NCI-H526 treated with DMSO at 0.1 percent for 48 hours (cell line): ENCODE measurements around the gene HHIP.

Source experiments
- DNase-seq: peaks from one replicate; lab custom pipeline; 2025; lab: John Stamatoyannopoulos, UW

Gene HHIP

DNA sequence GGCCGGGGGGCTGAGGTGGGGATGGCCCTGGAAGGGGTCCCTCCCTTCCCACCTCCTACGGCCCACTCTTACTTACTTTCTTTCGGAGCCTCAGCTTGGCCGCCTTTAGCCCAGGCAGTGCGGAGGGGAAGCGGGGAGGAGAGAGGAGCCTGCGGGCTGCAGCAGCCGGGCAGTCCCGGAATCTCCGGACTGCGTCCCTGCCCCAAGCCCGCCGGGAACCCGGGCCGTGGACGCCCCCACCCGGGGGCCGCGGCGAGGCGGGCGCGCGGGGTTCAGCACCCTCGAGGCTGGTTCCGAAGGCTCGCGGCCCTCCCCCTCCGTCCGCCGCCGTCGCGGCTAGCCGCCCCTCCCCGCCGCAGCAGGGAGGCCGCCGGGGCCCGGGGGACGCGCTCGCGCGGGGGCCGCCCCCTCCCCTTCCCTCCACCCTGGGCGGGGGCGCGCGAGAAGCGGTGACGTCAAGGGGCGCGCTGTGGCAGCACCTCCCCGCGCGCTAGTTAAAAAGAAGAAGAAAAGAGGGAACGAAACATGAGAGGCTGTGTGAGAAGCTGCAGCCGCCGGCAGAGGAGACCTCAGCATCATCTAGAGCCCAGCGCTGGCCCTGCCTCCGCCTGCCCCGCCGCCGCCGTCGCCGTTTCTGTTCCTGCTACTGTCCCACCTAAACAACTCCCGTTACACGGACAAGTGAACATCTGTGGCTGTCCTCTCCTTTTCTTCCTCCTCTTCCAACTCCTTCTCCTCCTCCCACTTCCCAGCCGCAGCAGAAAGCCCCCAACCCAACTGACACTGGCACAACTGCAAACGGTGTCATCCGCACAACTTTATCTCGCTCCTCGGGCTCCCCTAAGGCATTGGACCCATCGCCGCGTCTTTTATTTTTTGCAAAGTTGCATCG, at the start of gene HHIP:
Gene HHIP, plus strand, starts transcription at position 526 of the 892 bp plus-strand sequence. CDS start 520 bp downstream, outside the sequence.
- DNase-seq: peak; percentile 46

DNA sequence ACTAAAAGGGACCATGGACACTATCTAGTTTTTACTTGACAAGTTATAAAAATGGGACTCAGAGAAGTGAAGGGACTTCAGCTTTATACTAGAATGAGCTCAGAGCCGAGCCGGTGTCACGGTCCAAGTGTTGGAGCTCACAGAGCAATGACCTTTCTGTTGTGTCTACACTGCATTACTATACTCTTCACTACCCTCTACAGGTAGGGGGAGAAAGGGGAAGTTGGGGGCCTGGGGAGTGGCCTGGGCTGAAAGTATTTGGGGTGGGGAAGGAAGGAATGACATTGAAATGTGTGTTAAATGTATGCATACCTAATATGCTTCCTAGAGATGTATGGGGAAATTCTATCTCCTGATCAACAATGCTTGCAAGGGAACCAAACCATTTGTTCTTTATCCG, 48.8 kb upstream of the HHIP start:
- no peak for DNase-seq

DNA sequence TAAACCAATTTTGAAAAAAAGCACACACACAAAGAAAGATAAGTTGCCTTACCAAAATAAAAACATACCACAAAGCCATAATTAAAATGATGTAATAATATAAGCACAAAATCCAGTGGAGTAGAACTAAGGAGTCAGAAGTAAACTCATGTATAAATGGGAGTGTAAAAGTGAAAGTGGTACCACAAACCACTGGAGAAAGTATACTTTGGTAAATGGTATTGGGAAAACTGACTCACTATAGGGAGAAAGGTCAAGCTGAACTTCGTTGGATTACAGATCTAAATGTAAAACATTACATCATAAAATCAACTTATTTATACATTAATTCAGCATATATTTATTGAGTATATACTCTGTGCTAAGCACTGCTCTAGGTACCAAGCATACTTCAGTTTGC, 46.3 kb upstream of the HHIP start:
- no peak for DNase-seq

DNA sequence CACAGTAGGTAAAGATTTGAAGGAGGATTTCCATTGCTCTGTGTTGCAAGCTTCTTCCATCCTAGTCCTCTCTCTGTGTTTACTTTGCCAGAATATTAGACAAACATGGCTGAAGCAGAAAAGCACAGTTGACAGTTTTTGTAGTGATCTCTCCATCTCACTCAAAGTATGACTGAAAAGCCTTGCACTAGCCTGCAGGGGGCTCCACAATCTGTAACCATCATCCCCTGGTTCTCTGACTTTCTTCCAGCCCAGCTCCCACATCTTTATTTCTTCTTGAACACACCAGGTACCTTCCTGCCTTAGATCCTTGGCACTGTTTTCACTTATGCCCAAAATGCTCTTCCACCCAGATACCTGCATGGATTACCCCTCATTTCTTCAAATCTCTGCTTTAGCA, 34.1 kb upstream of the HHIP start:
- no peak for DNase-seq

DNA sequence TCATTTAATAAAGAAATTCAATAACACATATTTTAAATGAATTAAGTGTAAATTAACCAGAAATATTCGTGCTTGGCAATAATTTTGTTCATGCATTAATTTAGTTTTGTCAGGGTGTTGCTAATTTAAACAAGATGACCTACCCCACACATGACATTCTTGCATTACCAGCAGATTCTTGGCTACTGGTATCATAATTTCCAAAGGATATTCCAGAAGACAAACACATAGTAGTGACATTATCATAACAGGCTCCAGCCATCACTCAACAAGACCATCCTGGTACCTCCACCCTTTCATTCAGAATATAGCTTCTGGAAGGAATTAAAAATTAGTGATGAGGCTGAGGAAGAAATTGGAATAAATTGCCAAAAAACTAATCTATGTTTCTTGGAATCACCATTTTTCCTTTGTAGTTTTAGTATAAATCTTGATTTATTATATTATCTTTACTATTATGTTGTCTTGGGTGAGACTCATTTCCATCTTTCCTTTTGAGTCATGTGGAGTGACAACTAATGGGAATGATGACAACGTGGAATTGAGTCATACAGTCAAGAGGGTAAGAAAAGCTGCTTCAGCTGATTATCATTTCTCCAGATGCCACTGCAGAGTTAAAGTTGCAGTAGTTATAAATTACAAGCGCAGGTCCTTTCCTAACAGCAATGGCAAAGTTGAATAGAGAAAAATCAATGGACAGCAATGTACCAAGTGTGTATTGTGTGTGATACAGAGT, 30.9 kb upstream of the HHIP start:
- DNase-seq: no peak

DNA sequence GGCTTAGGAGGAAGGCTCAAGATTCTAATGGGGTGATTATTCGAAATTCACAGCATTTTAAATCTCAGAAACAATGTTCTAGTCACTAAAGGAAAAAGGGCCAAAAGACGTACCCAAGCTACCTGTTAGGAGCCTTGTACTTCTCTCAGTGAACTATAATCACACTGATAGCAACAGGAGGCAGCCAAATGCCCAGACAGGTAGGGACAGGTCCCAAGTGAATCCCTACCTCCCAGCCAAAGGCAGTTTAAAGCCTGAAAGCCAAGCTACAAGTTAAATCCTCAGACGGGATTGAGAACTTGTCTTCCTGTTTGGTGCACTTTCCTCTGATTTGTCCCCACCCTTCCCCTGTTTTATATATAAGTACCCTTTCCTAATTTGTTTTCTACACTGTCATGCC, 24.3 kb upstream of the HHIP start:
- no peak for DNase-seq

DNA sequence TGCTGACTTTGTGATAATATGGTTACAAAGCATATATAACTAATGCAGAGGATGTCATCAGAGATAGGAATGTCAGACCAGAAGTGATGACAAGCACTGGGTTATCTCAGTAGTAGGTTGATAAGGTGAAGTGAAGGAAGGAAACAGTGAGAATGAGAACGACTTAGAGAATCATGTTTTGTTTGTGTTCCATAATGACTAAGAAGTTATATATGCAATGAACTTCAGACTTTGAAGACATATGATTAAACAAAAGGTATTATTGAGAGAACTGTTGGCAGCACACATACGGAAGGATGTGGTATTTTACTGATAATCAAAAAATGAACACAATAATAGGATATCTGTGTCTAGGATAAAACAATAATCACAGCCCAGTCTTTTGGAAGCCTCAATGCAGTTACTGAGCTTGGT, 18.3 kb upstream of the HHIP start:
- DNase-seq: no peak

DNA sequence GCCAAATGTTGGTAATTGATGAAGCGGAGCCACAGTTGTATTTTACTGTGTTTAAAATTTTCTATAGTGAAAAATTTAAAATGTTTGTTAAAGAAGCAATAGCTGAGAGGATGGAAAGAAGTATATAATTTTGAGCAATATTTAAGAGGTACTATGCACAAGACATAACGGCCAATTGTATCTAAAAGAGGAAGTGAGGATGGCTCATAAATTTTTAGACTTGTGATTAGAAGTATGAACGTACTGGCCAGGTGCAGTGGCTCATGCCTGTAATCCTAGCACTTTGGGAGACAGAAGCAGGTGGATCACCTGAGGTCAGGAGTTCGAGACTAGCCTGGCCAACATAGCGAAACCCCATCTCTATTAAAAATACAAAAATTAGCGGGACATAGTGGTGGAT, 12.7 kb upstream of the HHIP start:
- DNase-seq: no peak

DNA sequence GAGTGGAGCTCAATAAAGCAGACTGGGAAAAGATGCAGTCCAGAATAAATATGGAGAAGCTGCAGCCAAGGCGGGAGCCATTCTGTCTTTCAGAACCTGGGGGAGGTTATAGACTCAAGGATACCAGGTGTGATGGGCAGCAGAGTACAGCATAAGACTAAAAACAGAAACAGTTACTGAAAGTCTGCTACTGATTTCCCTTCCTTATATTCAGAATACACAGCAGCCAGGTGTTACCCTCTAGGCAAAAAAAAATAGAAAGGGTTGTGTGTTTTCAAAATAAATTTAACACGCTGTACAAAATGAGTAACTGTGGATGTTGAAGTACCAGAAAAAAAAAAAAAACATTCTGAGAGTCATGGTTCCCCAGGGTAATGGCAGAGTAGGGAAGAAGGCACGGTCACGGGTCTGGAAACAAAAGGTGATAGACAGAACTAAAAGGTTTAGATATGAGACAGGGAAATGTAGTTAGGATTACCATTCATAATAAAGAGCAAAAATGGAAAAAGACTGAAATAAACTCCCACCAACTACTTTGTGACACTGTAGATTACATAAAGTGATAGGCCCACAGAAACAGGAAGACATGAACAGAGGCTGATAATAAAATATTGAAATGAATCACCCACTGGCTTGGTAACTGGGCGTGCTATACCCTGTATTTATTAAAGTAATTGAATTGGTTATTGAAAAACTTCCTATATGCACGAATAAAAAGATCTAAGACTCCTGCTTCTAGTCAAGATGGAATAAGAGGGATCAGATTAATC, 10.8 kb upstream of the HHIP start:
- no peak for DNase-seq

- DNase-seq: peak; percentile 8
Observed at GRCh38 chr4:144644368-144645101, 1.4 kb upstream of the HHIP start.

DNA sequence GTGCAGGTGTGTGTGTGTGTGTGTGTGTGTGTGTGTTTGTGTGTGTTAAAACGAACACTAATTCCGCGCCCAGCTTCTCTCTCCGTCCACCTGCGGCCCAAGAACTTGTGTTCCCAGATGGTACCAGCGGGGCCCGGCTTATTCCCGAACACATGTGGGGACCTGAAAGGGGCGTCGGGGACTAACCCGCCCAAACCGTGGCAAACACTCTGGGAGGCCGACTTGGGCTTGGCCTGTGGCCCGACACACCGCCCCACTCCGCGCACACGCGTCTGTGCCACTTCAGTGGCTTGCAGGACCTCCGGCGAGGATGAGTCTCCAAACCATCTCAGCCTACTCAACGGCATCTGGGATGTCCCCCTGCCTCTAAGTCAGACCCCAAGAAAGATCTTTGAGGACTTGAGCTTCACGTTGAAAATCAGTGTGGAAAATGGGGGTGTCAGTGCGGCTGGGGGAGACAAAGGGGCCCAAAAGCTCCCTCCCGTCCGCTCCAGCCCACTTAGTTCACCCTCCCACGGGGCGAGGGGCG, 790 bp upstream of the HHIP start:
- no peak for DNase-seq

DNA sequence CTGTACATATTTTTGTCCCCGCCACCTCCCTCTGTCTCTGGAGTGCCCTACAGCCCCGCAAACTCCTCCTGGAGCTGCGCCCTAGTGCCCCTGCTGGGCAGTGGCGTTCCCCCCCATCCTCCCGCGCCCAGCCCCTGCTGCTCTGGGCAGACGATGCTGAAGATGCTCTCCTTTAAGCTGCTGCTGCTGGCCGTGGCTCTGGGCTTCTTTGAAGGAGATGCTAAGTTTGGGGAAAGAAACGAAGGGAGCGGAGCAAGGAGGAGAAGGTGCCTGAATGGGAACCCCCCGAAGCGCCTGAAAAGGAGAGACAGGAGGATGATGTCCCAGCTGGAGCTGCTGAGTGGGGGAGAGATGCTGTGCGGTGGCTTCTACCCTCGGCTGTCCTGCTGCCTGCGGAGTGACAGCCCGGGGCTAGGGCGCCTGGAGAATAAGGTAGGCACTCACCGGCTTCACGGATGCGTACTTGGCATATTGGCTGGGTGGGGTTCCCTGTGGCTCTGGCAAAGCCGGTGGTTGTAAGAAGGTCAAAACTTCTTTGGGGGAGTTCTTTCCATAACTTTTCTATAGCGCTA, 653 bp downstream of the HHIP start:
- DNase-seq: no peak

DNA sequence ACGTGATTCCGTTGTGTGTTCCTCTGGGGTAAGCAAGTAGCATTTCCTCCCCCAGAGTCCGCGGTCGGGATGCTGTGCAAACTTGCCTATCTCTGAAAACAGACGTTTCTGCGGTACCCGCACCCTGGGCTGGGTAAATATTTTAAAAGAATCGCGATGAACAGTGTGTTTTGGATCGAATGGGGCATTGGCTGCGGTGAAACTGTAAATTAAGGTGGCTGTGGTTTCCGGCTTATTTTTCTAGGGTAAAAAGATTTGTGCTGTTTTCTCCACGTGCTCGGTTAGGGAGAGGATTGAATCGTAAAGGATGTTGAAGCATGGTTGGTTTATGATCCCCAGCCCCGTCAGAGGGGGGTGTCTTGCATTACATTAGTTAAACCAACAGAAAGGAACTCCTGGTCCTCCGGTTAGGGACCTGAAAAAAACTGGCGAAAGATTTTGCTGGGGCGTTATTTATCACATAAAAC, 1.2 kb downstream of the HHIP start:
- no peak for DNase-seq

- DNase-seq: no peak
Observed at GRCh38 chr4:144647590-144647989, 1.6 kb downstream of the HHIP start.

DNA sequence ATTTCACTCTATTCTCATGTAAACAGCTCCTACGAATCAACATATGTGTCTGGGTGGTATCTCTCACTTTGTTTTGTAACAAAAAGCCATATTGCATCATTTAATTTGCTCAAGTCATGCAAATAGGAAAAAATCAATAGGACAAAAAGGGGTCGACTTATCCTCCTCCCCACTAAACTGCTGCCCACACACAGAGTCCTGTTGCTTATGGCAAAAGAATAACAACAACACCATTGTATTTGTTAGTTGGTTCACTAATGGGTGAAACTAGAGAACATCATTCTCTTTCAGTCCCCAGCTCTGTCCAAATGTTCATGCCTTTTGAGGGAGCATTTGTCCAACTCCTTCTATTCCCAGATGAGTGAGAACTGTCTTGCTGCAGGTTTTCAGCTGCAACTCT, 2.1 kb downstream of the HHIP start:
- DNase-seq: no peak

- DNase-seq: peak; percentile 53
Observed at GRCh38 chr4:144649646-144650045, 3.7 kb downstream of the HHIP start.

DNA sequence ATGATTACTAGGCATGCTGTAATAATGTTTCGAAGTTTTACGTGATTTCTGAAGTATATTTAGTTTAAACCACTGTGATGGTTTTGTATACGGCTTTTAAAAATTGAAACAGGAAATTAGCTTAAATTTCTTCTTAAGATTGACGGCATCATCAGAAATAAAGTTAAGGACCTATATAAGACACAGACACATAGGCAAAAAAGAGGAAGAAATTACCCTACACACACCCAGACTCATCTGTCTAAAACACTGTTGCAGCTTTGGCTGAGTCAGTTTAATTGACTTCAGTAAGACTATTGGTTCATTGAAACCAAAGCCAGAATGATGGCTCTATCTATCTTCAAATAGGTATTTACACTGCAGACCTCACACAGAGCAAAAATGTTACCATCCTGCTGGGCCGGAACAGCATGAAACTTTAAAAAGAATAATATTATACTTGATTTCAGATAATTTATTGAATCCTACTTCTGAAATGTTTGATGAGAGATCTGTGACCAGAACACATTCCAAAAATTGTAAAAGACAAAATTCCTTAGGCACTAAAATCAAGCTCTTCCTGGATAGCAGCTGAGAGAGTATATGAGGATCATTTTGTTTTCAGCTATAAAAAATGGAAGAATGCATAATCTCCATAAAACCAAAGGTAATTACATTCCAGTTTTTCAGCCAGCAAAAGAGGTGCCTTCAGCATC, 4.5 kb downstream of the HHIP start:
- DNase-seq: no peak

DNA sequence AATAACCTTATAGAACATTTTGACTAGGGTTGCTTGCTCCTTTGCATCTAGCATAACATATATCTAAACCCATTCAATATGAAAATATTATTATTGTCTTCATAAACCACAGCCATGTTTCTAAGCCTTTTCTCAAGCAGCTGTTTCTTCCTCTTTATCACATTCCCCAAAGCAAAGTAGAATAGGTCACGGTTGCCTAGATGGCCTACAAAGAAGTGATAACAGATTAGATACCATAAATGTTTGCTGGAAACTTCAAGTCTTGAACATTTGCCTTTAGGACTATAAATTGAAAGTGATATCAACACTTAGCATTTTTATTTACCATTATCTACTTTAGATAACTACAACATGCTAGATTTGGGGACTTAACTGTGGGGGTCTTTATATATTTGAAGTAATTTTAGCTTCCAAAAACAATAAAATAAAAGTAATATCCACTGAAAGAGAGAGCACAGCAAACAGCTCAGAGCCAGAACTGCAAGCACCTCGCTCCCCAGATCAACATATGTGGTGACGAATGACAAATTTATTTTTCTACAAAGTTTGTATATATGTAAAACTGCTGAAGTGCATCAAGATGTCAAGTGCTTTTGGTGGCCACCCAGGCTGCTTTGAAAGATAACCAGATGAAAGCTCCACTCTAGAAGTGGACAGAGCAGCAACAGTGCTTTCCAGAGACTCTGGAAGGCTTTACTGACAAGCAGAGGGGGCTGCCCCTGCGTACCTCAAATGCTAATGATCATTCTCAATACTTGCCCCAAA, 8.0 kb downstream of the HHIP start:
- DNase-seq: no peak

DNA sequence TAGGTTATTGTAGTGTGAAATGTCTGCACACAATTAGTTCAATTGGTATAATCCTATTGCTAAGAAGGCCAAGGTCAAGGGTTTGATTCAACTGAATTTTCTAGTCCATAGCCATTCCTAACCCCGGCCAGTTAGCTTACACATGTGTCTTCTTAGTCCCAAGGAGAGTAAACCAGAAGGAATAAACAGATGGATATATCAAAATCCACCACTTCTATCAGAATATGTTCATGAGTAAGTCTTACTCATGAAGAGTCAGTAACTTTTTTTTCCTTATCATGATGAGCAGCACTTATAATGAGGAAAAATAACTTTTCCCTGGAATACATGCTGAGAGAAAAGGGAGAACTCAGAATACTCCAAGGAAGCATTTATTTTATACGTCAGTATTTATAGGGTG, 9.5 kb downstream of the HHIP start:
- DNase-seq: no peak

DNA sequence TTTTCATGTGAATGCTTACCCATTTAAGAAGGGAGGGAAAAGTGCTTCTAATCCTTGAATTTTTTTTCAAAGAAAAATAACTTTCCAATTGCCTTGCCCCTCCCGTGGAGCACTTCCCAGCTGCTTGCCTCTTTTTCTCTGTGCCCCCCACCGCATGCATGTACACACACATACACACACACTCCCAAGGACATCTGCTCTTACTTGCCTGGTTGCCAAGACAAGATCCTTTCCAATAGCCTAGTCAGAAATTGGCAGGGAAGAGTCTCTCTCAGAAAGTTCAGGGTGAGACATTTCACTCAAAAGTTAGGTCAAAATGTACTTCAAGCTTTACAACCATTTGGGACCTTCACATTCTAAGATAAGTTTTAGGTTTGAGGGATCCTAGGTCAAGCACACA, 10.9 kb downstream of the HHIP start:
- no peak for DNase-seq
